GM18505 (cell line): ENCODE measurements around the gene CEACAM6.
"Not testable (repeated sequence)": the region's sequence is repeated elsewhere in the genome, so short reads cannot be mapped to it uniquely, and the experiment has no call there.

Experiments
- ATAC-seq: cut with Tn5 transposase; IDR thresholded peaks from one replicate; pipeline ENCODE4 v1.9.1; 2021; ENCODE audit not compliant: unreplicated experiment
- POLR2A ChIP-seq: IDR thresholded peaks from 4 replicates; pipeline ENCODE4 v1.6.1; 2011; ENCODE audit warnings: borderline replicate concordance; ENCODE audit not compliant: insufficient read depth, insufficient read length; ENCODE audit errors: extremely low read depth

CEACAM6 gene

DNA sequence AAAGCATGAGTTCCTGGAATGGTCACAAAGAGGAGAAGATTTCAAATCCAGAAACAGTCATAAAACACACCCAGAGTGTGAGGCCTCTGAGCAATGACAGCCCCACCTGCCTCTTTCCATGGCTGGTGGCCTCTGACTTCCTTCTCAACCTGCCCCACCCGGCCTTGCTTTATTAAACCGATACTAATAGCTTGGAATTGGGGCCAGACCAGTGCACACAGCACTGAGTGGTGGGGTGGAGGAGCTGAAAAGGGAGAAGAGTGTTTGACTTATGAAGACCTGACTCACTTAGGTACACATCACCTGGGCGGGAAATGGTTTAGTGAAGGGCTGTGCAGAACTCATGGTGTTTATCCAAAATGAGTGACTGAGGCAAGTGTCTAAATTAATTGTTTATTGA, 20.7 kb upstream of the CEACAM6 start:
- no peak for TF ChIP-seq POLR2A
- ATAC-seq: no peak

DNA sequence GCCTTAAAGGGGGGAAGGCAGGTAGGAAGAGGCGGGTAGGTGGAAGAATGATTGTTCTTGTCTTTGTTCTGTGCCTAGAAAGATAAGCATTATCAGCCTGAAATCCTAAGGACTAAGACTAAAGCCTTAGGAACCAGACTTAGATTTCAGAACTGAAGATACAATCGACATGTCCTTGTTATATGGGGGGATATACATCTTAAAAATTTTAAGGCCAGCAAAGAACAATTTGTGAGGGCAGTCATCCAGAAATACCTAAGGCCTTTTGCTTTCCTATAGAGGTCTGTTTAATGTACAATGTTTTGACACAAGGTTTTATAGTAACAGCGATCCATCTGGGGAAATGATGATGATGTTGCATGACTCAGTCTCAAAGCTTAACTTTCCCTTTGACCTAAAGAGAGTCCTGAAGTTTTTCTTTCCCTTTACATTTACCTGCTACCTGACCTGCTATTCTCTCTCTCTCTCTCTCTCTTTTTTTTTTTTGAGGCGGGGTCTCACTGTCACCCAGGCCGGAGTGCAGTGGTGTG, 20.2 kb upstream of the CEACAM6 start:
- TF ChIP-seq POLR2A: no peak
- ATAC-seq: no peak

DNA sequence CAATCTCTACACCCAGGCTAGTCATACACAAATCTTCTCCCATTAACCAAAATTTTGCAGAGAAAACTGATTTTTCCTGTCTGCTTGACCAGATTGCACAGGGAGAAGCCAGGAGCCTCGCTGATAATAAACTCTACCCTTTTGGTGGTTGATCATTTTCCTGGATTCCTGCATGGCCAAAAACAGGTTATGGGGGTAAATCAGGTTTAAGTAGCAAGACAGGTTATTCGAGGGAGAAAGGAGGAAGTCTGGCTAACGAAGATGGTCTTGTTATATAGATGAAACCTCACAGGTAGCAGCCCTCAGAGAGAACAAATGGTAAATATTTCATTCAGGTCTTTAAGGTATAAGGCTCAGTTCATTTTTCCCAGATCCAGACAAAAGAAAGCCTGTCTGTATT, 16.0 kb upstream of the CEACAM6 start:
- no peak for TF ChIP-seq POLR2A
- ATAC-seq: no peak

DNA sequence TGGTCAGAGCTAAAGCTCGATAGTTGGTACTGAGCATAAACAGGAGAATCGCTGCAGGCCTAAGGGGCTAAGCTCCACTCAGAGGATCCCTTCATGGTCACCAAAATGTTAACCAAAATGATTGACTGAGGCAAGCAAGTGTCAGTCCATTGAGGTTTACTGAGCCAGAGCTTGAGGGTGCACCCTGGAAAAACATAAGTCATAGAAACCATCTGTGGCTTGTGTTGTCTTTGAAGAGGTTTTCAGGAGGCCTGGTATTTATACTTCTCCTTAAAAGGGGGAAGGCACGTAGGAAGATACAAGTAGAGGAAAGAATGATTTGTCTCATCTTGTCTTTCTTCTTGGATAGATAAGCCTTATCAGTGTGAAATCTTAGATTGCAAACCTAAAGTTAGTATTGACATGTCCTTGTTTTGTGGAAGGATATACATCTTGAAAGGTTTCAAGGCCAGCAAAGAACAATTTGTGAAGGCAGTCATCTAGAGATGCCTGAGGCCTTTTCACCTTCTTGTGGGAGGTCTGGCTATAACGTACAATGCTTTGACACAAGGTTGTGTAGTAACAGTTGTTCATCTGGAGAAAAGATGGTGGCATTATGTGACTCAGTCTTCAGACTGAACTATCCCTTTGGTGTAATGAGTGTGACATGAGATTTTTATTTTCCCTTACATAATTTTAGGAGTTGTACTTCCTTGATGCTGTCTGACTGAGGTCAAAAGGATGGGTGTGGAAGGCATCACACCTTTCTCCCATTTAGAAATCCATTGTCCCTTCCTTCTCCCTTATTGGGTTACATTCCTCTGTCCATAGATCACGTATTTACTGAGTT, 14.7 kb upstream of the CEACAM6 start:
- no peak for TF ChIP-seq POLR2A
- no peak for ATAC-seq

DNA sequence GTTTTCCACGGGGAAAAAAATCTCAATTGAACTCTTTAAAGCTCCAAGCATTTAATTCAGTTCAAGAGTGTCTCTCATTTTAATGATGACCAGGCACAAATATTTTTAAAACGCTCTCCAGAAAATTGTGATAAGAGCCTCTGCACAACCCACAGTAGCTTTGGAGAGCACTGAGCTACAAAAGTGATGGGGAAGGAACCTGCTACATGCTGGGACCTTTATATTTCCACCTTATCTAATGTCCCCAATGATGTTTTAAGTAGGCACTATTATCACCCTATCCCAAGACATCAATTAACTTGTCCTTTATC, 14.1 kb upstream of the CEACAM6 start:
- no peak for ATAC-seq
- TF ChIP-seq POLR2A: no peak

DNA sequence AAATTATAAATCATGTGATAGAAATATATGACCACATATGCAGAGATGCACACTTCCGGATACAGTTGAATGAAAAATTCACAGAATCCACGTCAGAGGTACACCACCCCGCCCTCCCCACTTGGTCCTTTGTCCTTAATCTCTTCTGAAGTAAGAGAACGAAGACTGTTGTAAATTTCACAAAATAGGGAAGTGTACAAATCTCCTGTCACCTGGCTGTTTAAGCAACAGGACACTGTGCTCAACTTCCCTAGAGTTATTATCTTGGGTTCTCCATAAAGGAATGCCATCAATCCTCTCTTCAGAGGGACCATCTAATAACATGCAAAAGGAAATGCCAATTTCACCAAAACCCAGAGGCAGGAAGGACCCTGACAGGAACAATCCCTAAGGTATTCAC, 10.5 kb upstream of the CEACAM6 start:
- no peak for TF ChIP-seq POLR2A
- ATAC-seq: no peak

DNA sequence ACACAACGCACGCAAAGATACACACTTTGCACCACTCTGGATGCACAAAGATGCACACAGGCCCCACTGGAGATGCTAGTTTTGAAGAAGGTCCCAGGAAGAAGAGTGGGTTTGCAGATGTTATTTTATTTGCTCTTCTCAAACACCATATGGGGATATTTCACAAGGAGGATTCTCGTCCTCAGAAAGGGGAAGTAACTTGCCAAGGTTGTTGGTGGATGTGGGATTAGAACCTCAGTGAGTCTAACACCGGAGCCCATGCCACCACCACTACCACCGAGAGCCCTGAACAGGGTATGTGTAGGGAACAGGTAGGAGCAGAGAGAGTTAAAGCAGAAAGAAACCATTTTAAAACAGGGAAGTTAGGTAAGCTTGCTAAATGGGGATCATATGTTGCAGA, 9.6 kb upstream of the CEACAM6 start:
- ATAC-seq: no peak
- TF ChIP-seq POLR2A: no peak

DNA sequence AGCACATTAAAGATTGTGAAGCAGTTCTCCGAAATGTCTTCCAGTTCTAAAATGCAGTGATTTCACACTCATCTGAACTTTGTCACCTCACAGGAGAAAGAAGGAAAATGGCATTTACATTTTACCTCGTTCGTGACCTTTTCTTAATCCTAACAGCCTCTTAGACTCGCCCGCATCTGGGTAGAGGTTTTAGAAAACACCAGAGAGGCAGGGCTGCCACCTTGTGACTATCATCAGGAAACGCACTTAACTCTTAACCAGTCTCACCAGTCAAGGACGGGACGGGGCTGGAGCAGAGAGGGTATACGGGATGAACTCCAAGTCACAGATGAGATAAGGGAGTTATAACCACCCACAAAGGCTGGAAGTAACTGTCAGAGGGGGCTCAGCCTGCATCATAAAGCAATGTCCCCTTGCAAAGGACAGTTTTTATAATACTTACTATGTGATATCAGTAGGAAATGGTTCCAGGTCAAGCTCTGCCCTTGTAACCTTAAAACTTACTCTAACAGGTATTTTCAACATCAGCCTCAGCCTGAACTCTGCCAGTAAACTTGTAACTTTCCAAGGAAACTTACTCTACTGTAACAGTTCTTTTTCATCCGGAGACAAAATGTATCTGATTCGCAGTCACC, 8.6 kb upstream of the CEACAM6 start:
- no peak for TF ChIP-seq POLR2A
- ATAC-seq: no peak

DNA sequence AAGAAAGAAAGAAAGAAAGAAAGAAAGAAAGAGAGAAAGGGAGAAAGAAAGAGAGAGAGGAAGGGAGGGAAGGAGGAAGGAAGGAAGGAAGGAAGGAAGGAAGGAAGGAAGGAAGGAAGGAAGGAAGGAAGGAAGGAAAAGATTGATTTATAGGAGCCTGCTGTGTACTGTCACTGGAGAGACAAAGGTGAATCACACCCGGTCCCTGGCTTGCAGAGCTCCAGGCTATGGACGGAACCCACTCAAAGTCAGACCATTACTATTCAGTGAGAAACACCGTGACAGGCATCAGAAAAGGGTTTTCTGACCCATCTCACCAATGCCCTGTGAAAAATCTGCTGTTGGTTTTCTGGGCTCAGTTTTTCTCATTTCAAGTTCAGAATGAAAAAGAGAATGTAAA, 7.3 kb upstream of the CEACAM6 start:
- no peak for TF ChIP-seq POLR2A

DNA sequence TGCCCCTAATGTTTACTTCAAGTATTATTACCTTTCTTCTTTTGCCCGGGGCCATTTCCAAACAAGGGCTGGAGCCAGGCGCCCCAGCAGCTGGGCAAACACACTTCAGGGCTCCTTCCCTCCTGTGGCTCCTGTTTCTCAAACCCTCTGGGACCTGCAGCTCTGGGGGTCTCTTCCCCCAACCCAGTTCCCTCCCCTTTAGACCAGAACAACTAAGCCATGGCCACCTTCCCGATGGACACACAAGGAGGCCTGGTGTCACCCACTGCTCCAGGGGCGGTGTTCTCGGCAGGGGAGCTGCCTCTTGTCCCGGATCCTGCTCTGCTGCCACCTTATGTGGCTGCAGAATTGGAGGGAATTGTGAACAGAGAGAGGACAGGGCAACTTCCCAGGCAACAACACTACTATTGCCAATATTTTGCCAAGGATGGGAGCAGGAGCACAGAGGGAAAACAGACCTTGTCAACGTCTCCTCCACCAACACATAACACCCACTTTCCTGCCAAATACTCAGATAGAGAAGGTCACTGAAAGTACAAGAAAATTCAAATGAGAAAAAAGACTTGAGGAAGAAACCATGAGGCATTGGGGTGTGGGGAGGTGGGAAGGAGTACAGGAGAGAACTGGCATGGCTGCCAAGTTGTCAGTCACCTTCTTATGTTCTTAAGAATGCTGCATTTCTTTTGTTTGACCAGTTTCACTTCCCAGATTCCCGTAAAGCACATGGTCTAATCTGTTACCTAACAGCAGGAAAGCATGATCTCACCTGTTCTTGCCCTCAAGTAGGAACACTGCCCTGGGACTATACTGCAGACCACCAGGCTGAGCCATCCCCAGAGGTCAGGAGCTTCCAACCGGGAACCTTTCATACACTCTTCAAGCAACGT, 4.8 kb upstream of the CEACAM6 start:
- not testable (repeated sequence) for ATAC-seq

More for the DNA sequence above, 7.3 kb upstream of the CEACAM6 start:
- ATAC-seq: no peak

DNA sequence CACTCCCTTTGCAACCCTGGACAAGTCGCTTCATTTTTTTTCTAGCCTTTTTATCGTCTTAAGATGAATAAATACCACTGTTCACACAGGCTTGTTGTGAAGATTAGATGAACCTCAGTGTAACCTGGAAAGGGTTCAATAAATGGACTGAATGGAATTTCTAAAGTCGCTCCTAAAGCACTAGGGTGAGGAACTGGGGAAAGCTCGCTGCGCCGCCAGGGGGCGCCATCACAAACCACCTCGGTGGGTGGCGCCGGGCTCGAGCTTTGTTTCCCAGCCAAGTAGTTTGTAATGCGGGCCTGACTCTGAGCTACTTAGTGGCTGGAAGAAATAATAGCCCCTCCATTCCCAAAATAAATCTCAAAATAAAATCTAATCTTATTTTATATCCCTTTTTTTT, 2.2 kb upstream of the CEACAM6 start:
- no peak for TF ChIP-seq POLR2A
- ATAC-seq: no peak

DNA sequence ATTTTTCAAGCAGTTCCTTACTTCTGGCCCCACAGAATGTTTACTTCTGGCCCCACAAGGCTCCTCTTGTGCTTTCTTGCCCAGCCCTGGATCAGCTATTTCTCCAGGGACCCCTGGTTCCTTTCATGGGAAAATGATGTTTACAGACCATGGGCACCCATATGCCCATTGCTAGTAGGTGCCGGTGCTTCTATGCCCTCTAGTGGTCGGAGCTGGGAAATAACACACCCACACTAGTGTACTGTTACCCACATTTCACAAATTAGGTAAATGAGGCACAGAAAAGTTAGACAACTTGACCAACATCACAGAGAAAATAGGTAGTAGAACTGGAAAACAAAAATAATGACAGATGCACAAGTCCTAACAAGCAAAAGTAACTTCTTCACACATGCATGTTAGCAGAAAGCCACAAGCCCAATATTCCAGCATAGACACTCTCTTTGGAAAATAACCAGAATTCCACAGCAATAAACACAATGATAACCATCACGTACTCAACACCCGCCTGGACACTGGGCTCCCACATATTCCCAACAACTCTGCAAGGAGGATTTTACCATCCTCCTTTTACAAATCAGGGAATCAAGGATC, 1.3 kb upstream of the CEACAM6 start:
- ATAC-seq: no peak
- TF ChIP-seq POLR2A: no peak

DNA sequence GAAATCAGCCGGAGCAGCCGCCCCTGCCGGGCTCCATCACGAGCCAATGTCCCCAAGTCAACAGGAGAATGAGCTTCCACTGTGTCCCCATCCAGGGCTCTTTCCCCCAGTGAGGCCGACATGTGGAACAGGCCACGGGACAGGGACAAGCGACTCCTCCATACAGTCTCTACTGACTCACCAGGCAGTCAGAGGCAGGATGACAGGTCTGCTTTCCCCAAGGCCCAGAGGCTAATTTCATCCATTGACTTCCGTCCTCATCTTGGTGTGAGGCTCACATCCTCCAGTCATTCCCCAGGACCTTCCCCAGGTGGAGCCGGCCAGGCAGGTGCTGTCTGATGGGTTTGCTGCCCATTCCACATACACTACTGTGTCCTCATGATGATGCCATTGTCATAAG, 3.5 kb downstream of the CEACAM6 start:
- no peak for ATAC-seq
- TF ChIP-seq POLR2A: no peak
